Ascending aorta (tissue), 2 donors: ENCODE results near the gene SLC6A20. TPM values are rescaled to one million over a fixed set of nuclear protein-coding genes. Genes with fewer than 3 reads are reported as not detected.
A peak's percentile ranks its signal among the peaks of the same experiment; 100 is the strongest.
"Not testable (repeated sequence)": the region's sequence is repeated elsewhere in the genome, so short reads cannot be mapped to it uniquely, and the experiment has no call there.

Experiments
- DNase-seq, 2 donors: peaks; one replicate each; pipeline ENCODE4 v3.0.0-alpha.2; 2019; ENCODE audit warnings: low spot score in 2 of 2
- H3K27ac ChIP-seq, 2 donors: fragments of 200-600 bp; sonication (generic); one replicate each; pipeline ENCODE4 v1.5.1; 2016 to 2017; ENCODE audit warnings: mild to moderate bottlenecking in 1 of 2
- H3K27me3 ChIP-seq: fragments of 200-600 bp; sonication (generic); one replicate; pipeline ENCODE4 v1.5.1; 2017
- H3K36me3 ChIP-seq, 2 donors: fragments of 200-600 bp; sonication (generic); one replicate each; pipeline ENCODE4 v1.5.1; 2016
- H3K4me1 ChIP-seq, 2 donors: fragments of 200-600 bp; sonication (generic); one replicate each; pipeline ENCODE4 v1.5.1; 2016 to 2017; ENCODE audit warnings: mild to moderate bottlenecking in 1 of 2
- H3K4me3 ChIP-seq, 2 donors: fragments of 200-600 bp; sonication (generic); one replicate each; pipeline ENCODE4 v1.5.1; 2016 to 2017; ENCODE audit warnings: mild to moderate bottlenecking in 1 of 2
- H3K9me3 ChIP-seq, 2 donors: fragments of 200-600 bp; sonication (generic); one replicate each; pipeline ENCODE4 v1.5.1; 2016
- intact Hi-C: fragments of 100-400 bp; cut with DNase I; formaldehyde crosslinking; loops from one replicate; pipeline ENCODE4 v1.15.1; 2023
- total RNA-seq: library from RNA; depleted of rRNA; stranded (reverse); fragments of >200 nt; gene quantifications from one replicate; pipeline ENCODE4 v1.1.0, GENCODE V29; 2016
- TF ChIP-seq, protein P1 (sequence below), 3 experiments: fragments of 200-600 bp in 2 of 3; fragments of 450-650 bp in 1 of 3; sonication (generic) in 2 of 3; IDR thresholded peaks; one replicate each; pipeline ENCODE4 v1.5.1; 2016 to 2019; ENCODE audit warnings: antibody characterized with exemption in 3 of 3, mild to moderate bottlenecking in 1 of 3, moderate library complexity in 1 of 3

SLC6A20 gene
- total RNA-seq, 1 donor from 2014 or later: not detected

DNA sequence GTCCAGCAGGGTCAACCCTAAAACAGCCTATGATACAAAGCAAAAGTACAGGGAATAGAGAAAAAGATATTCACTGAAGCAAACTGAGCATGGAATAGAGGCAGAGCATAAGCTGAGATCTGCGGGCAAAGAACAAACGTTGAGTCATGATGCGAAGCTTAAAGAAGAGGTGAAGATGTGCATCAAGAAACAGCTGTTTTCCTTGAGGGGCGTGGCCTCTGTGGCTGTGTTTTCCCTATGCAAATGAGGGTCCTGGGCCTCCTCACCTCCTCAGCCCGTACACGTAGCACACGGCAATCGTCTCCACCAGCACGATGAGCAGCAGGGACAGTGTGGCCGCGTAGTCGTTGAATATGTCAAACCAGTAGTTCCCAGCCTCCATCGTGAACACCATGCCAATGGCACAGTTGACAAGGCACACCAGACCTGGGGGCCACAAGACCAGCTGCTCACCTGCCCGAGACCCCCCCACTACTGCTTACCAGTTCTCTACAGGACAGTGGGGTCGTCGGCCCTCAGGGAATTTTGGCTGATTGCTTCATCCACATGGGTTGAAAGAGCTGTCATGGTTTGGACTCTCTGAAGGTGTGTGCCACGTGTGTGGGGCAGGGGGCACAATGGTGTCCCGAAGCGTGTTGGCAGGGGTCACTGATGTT is 33.6 kb downstream of the SLC6A20 start:
- intact Hi-C loops: loop anchor here (5.0 kb wide), 1 partner anchor 315 kb away; no protein-coding TSS in a partner anchor
- Histone ChIP-seq H3K27ac (no peak overlapping the region), H3K9me3 (no peaks in the 10 kb centered on the region), H3K27me3 (no peaks in the 10 kb centered on the region), H3K4me3 (no peak overlapping the region), H3K4me1 (no peaks in the 10 kb centered on the region), H3K36me3 (no peaks in the 10 kb centered on the region)
- TF ChIP-seq, protein P1, sequence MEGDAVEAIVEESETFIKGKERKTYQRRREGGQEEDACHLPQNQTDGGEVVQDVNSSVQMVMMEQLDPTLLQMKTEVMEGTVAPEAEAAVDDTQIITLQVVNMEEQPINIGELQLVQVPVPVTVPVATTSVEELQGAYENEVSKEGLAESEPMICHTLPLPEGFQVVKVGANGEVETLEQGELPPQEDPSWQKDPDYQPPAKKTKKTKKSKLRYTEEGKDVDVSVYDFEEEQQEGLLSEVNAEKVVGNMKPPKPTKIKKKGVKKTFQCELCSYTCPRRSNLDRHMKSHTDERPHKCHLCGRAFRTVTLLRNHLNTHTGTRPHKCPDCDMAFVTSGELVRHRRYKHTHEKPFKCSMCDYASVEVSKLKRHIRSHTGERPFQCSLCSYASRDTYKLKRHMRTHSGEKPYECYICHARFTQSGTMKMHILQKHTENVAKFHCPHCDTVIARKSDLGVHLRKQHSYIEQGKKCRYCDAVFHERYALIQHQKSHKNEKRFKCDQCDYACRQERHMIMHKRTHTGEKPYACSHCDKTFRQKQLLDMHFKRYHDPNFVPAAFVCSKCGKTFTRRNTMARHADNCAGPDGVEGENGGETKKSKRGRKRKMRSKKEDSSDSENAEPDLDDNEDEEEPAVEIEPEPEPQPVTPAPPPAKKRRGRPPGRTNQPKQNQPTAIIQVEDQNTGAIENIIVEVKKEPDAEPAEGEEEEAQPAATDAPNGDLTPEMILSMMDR (IDR thresholded peaks at IDR 0.05): no peak
- DNase-seq: peak in 1 of 2 donors; percentile 63

DNA sequence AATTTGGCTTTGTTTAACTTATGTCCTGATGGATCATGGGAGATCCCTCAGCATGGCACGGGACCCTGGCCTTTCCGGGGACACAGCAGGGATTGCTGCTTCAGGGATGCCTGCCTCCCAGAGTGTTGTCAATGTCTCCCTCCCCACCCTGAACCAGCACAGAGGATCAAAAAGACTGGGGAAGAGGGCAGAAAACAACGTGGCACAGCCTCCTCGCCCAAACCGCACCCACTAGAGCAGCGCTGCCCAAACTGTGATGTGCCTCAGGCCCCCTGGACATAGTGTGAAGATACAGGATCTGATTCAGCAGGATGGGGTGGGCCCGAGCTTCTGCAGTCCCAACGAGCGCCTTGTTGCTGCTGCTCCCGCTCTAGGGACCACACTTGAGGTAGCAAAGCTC is 34.5 kb downstream of the SLC6A20 start:
- TF ChIP-seq, protein P1 (IDR thresholded peaks at IDR 0.05): no peak
- H3K4me1 ChIP-seq: no peaks in the 10 kb centered on the region
- peak in 1 of 2 donors; percentile 33 for DNase-seq
- intact Hi-C loops: loop anchor here (5.0 kb wide), 1 partner anchor 315 kb away; no protein-coding TSS in a partner anchor
- no peak overlapping the region for H3K27ac ChIP-seq
- no peaks in the 10 kb centered on the region for H3K27me3 ChIP-seq
- no peaks in the 10 kb centered on the region for H3K36me3 ChIP-seq
- no peak overlapping the region for H3K4me3 ChIP-seq
- H3K9me3 ChIP-seq: no peaks in the 10 kb centered on the region

DNA sequence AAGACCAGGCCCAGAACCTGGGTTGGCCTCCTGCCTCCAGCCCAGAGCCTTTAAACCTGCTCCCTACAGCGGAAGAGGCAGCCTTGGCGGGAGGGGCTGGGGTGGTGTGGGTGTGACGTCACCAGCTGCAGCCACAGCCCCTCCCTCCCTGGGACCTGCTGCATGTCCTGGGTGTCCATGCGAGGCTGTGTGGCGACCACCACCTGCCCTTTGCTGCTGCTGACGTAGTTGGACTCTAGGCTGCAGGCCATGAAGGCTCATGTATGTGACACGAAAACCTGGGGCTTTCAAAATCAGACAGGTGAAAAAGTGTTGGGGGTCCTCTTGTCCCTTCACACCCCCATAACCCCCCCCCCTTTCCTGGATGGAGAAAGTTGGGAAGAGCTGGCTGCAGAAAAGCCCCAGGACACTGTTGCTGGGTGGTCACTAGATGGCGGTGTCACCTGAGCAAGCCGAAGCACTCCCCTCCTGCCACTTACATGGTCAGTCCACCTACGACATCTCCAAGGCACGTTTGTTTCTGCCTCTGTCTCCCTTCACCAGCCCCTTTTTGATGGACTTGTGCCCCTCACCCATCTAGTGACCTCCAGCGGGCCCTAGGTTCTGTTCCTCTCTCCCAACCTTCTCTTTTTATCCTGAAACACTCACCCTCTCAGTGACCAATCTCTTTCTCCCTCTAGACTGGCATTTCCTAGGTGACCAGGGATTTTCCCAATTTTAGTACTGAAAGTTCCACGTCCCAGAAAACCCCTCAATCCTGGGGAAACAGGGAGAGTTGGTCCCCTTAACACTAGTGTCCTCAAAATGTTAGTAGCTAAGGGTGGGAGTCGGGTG is 35.2 kb downstream of the SLC6A20 start:
- no peaks in the 10 kb centered on the region for H3K4me1 ChIP-seq
- TF ChIP-seq, protein P1 (IDR thresholded peaks at IDR 0.05): peak; percentile 46 to 63 (median 51)
- peak in 1 of 2 donors; percentile 63 for DNase-seq
- H3K9me3 ChIP-seq: no peaks in the 10 kb centered on the region
- H3K4me3 ChIP-seq: no peak overlapping the region
- no peaks in the 10 kb centered on the region for H3K36me3 ChIP-seq
- H3K27me3 ChIP-seq: no peaks in the 10 kb centered on the region
- no peak overlapping the region for H3K27ac ChIP-seq
- intact Hi-C loops: loop anchor here (5.0 kb wide), 1 partner anchor 316 kb away; no protein-coding TSS in a partner anchor

DNA sequence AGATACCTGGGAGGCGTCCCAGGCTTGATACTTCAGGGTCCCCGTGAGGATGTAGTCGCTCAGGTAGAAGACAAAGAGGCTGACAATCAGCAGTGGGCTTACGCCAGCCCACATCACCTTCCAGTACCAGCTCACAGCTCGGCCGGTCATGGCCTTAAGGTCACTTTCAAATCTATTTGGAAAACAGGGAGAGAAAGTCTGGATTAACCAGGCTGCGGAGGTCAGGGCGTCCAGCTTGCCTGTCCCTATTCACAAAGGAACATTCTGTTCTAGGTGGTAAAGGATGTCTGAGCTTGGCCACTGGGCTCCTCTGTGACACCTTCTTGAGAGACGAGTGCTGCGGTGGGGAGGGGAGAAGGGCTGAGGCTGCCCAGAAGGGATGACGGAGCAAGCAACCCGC is 36.5 kb downstream of the SLC6A20 start:
- peak in 1 of 2 donors; percentile 39 for DNase-seq

DNA sequence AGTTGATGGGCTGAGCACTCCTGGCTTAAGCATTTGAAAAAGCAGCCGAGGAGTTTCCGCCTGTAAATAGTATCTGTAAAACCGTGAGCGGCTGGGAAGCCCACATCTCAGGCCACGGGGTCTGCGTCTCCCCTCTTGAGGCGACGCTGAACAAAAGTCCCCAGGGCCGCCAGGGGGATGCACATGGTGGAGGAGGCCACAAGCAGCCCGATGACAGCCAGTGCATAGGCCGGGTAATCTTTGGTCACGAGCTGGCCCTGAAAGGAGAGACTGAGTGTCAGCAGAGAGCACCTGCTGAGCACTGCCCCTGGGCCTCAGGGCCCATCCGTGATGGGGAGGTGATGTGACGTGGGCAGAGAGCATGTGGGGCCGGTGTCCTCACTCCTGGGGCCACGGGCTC is 37.5 kb downstream of the SLC6A20 start:
- H3K4me3 ChIP-seq: no peak overlapping the region
- TF ChIP-seq, protein P1 (IDR thresholded peaks at IDR 0.05): no peak
- no peaks in the 10 kb centered on the region for H3K4me1 ChIP-seq
- H3K27me3 ChIP-seq: no peaks in the 10 kb centered on the region
- intact Hi-C loops: no loop called here
- peak in 1 of 2 donors; percentile 55 for DNase-seq
- H3K36me3 ChIP-seq: no peaks in the 10 kb centered on the region
- H3K9me3 ChIP-seq: no peaks in the 10 kb centered on the region
- H3K27ac ChIP-seq: no peak overlapping the region

More for the DNA sequence above, 36.5 kb downstream of the SLC6A20 start:
- intact Hi-C loops: loop anchor here (5.0 kb wide), 1 partner anchor 317 kb away; no protein-coding TSS in a partner anchor
- H3K4me1 ChIP-seq: no peaks in the 10 kb centered on the region
- no peaks in the 10 kb centered on the region for H3K27me3 ChIP-seq
- no peak overlapping the region for H3K27ac ChIP-seq
- TF ChIP-seq, protein P1 (IDR thresholded peaks at IDR 0.05): no peak
- no peak overlapping the region for H3K4me3 ChIP-seq
- no peaks in the 10 kb centered on the region for H3K36me3 ChIP-seq
- no peaks in the 10 kb centered on the region for H3K9me3 ChIP-seq

DNA sequence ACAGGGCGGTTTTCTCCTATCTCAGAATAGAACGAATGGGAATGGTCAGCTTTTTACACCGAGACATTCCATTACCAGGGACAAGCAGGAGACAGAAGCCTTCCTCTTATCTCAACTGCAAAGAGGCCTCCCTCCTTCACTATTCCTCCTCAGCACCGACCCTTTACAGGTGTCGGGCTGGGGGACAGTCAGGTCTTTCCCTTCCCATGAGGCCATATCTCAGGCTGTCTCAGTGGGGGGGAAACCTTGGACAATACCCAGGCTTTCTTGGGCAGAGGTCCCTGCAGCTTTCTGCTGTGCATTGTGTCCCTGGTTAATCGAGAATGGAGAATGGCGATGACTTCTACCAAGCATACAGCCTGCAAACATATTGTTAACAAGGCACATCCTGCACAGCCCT is 39.2 kb downstream of the SLC6A20 start:
- H3K9me3 ChIP-seq, H3K27ac ChIP-seq, intact Hi-C loops, H3K4me3 ChIP-seq, H3K36me3 ChIP-seq, H3K4me1 ChIP-seq, DNase-seq, H3K27me3 ChIP-seq: not testable (repeated sequence)
